ENCODE measurements around the gene KIF12.

KIF12 gene

DNA sequence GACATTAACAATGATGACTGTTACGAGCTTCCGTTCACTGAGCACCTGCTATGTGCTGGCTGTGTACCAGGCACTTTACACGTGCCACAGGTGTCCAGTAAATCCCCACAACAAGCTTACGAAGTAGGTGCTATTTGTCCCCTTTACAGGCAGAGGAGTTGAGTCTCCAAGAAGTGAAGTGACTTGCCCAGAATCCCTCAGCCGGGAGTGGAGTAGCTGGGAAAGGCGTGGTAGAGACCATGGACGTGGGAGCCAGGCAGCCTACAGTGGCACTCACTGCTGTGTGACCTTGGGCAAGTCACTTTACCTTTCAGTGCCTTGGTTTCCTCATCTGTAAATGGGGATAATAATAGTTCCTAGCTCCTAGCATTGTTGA, 20.3 kb downstream of the KIF12 start:
- no peak overlapping the region for H3K27ac ChIP-seq (ENCODE audit: poor library complexity, severe bottlenecking)
- H3K4me3 ChIP-seq (ENCODE audit: severe bottlenecking) = no peak overlapping the region
- H3K4me1 ChIP-seq (ENCODE audit: insufficient read depth, poor library complexity, severe bottlenecking) = no peaks in the 10 kb centered on the region
- TF ChIP-seq, protein P1, sequence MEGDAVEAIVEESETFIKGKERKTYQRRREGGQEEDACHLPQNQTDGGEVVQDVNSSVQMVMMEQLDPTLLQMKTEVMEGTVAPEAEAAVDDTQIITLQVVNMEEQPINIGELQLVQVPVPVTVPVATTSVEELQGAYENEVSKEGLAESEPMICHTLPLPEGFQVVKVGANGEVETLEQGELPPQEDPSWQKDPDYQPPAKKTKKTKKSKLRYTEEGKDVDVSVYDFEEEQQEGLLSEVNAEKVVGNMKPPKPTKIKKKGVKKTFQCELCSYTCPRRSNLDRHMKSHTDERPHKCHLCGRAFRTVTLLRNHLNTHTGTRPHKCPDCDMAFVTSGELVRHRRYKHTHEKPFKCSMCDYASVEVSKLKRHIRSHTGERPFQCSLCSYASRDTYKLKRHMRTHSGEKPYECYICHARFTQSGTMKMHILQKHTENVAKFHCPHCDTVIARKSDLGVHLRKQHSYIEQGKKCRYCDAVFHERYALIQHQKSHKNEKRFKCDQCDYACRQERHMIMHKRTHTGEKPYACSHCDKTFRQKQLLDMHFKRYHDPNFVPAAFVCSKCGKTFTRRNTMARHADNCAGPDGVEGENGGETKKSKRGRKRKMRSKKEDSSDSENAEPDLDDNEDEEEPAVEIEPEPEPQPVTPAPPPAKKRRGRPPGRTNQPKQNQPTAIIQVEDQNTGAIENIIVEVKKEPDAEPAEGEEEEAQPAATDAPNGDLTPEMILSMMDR (IDR thresholded peaks at IDR 0.05; ENCODE audit: poor library complexity, severe bottlenecking) = no peak
- ATAC-seq (ENCODE audit: low read depth) = no peak
- no peaks in the 10 kb centered on the region for H3K36me3 ChIP-seq (ENCODE audit: low read depth)
- H3K27me3 ChIP-seq (ENCODE audit: insufficient read depth, poor library complexity, severe bottlenecking) = no peaks in the 10 kb centered on the region
- DNase-seq (ENCODE audit: low spot score) = no peak
- no peaks in the 10 kb centered on the region for H3K9me3 ChIP-seq (ENCODE audit: severe bottlenecking)

DNA sequence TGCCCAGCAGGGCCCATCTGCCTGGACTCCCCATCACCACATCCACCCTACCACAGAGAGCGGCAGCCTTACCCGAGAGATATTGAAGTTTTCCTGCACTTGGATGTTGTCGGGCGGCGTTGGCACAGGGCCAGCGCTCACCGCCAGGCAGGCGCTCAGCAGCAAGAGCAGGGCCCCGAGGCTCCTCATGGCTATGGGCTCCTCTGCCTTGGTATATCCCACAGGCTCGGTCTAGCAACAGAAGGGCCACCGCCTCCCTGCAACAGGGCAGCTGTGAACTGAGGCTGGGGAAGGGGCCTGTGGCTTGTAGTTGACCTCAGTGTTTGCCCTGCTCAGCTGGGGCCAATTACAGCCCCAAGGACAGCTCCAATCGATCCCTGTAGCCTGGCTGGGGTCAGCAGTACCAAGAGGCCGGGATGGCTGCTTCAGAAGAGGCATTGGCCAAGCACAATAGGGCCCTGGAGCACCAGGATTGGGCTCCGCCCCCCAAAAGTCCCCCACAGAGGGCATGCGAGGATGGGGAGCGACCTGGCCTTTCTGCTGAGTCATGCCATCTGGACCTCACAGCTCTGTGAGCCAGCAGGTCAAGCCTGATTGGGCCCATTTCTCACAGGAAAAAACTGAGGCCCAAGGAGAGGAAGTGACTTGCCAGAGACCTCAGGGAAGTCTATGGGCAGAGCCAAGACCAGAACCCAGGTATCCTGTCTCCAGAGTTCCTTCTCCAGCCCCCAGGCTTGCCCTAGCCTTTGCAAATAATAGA, 20.9 kb downstream of the KIF12 start, which contains the start of gene AMBP:
AMBP (minus strand) TSS at position 280 of the 760 bp plus-strand sequence; CDS start at position 189, 91 bp downstream.
- Histone ChIP-seq H3K27me3 (ENCODE audit: insufficient read depth, poor library complexity, severe bottlenecking) (no peaks in the 10 kb centered on the region), H3K9me3 (ENCODE audit: severe bottlenecking) (no peaks in the 10 kb centered on the region), H3K36me3 (ENCODE audit: low read depth) (no peaks in the 10 kb centered on the region), H3K4me1 (ENCODE audit: insufficient read depth, poor library complexity, severe bottlenecking) (no peaks in the 10 kb centered on the region), H3K4me3 (ENCODE audit: severe bottlenecking) (no peak within 1 kb of the TSS), H3K27ac (ENCODE audit: poor library complexity, severe bottlenecking) (no peak within 1 kb of the TSS)
- TF ChIP-seq, protein P1 (IDR thresholded peaks at IDR 0.05; ENCODE audit: poor library complexity, severe bottlenecking) = no peak
- DNase-seq (ENCODE audit: low spot score) (no peak), ATAC-seq (ENCODE audit: low read depth) (no peak)

DNA sequence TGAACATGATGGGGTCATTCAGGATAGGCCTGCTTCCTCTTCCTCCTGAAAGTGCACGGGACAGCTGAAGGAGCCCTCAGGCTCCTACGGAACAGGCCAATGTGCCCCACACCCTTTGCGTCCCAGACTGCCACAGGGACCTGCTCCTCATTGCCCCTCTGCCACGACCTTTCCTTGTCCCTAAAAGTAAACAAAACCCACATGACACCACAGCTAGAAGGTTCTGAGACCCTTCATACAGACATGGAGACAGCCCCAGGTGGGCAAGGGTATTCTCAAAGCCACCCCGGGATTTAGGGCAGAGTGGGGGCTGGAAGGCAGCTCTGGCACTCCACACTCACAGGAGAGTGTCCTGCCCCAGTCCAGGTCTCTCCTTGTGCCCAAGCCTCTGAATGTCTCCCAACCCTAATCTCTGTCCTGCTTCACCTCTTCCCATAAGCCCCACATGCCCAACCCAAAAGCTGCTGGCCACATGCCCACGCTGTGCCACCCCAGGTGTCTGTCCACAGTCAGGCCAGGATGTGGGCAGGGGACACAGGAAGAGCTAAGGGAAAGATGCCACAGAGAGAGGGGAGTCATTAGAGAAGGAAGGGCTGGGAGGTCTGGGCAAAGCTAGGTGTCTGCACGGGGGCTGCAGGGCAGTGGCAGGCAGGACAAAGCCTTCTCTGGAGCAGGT, 21.8 kb downstream of the KIF12 start:
- no peaks in the 10 kb centered on the region for H3K9me3 ChIP-seq (ENCODE audit: severe bottlenecking)
- no peaks in the 10 kb centered on the region for H3K36me3 ChIP-seq (ENCODE audit: low read depth)
- TF ChIP-seq, protein P1 (IDR thresholded peaks at IDR 0.05; ENCODE audit: poor library complexity, severe bottlenecking) = no peak
- H3K4me1 ChIP-seq (ENCODE audit: insufficient read depth, poor library complexity, severe bottlenecking) = no peaks in the 10 kb centered on the region
- H3K27me3 ChIP-seq (ENCODE audit: insufficient read depth, poor library complexity, severe bottlenecking) = no peaks in the 10 kb centered on the region
- no peak overlapping the region for H3K27ac ChIP-seq (ENCODE audit: poor library complexity, severe bottlenecking)
- H3K4me3 ChIP-seq (ENCODE audit: severe bottlenecking) = no peak overlapping the region
- no peak for ATAC-seq (ENCODE audit: low read depth)
- DNase-seq (ENCODE audit: low spot score) = no peak

DNA sequence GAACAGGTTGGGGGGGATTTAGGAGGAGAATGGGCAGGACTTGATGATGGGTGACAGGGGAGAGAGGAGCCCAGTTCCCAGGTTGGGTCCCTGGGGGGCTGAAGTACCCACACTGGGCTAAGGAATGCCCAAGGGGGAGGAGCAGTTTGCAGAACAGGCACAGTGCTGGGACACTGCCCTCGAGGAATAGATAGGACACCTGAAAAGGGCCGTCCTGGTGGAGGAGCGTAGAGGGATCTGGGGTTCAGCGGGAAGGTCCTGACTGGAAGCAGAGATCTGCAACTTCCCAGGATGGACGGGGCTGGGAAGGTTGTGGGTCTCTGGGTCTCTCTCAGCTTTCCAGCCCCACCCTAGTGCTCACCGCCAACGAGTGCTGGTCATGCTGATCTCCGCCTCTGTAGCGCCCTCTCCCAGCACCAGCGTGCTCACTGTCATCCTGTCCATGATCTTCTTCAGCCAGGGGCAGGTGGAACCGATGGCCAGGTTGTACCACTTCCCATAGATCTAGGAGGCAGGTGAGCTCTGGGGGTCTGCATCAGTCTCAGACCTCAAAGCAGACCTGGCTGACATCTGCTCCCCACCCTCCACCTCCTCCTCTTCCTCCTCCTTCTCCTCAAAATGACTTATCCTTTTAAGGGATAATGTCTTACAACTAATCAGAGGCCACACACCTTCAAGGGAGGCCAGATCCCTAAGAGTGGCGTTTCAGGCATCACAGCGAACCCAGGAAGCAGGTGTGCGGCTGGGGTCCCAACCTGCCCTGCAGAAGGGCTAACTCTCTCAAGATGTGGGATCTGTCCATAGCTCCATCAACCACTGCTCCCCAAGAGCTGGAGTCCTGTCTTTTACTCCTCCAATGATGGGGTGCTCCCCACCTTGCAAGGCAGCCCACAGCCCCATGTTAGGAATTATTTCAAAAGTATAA, 22.6 kb downstream of the KIF12 start:
- DNase-seq (ENCODE audit: low spot score) (no peak), ATAC-seq (ENCODE audit: low read depth) (no peak)
- no peaks in the 10 kb centered on the region for H3K36me3 ChIP-seq (ENCODE audit: low read depth)
- H3K27ac ChIP-seq (ENCODE audit: poor library complexity, severe bottlenecking) = no peak overlapping the region
- TF ChIP-seq, protein P1 (IDR thresholded peaks at IDR 0.05; ENCODE audit: poor library complexity, severe bottlenecking) = no peak
- H3K4me1 ChIP-seq (ENCODE audit: insufficient read depth, poor library complexity, severe bottlenecking) = no peaks in the 10 kb centered on the region
- H3K4me3 ChIP-seq (ENCODE audit: severe bottlenecking) = no peak overlapping the region
- no peaks in the 10 kb centered on the region for H3K27me3 ChIP-seq (ENCODE audit: insufficient read depth, poor library complexity, severe bottlenecking)
- no peaks in the 10 kb centered on the region for H3K9me3 ChIP-seq (ENCODE audit: severe bottlenecking)

Data from RWPE2 (cell line).